ENCODE data around the gene GNG2.

- no peak for TF ChIP-seq CTCF (IDR thresholded peaks at IDR 0.05 in 8 of 11, conservative IDR thresholded peaks at IDR 0.05 in 3 of 11)
- no peak for TF ChIP-seq POLR2AphosphoS5 (IDR thresholded peaks at IDR 0.05)
These were observed 139.7 kb downstream of the GNG2 start for GRCh38 chr14:52000019-52000582.
